Left renal cortex interstitium (tissue), 4 donors: ENCODE measurements around the gene RDH12. TPM values are rescaled to one million over a fixed set of nuclear protein-coding genes. Genes with fewer than 3 reads are reported as not detected.
"Not testable (repeated sequence)": the region's sequence is repeated elsewhere in the genome, so short reads cannot be mapped to it uniquely, and the experiment has no call there.

Experiments used
- DNase-seq, 4 donors: peaks; one replicate each; pipeline ENCODE4 v3.0.0-alpha.2; 2013; ENCODE audit warnings: low read depth in 4 of 4, low spot score in 2 of 4, missing footprints in 1 of 4
- polyA plus RNA-seq, 4 donors: library from polyadenylated mRNA; unstranded; fragments of 120-200 nt; gene quantifications; one replicate each; pipeline ENCODE4 v1.2.1, GENCODE V29; 2013; ENCODE audit not compliant: insufficient read length in 4 of 4

The RDH12 gene
- 1 to 10 TPM in 1 of 4 donors, under 1 TPM in 3; 0.46 to 1.1 (median 0.62) TPM for polyA plus RNA-seq

DNA sequence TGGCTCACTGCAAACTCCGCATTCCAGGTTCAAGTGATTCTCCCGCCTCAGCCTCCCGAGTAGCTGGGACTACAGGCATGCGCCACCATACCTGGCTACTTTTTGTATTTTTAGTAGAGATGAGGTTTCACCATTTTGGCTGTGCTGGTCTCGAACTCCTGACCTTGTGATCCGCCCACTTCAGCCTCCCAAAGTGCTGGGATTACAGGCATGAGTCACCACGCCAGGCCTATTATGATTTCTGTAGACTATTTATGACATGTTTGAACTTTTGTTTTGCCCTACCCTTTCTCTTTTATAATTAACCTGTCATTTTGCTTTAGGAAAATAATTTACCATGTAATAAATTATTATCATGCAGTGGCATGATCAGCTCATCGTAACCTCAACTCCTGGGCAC is at the start of gene RDH12:
Gene RDH12, plus strand, starts transcription at position 395 of the 400 bp plus-strand sequence. CDS start 20,757 bp downstream, outside the sequence.
- not testable (repeated sequence) for DNase-seq

DNA sequence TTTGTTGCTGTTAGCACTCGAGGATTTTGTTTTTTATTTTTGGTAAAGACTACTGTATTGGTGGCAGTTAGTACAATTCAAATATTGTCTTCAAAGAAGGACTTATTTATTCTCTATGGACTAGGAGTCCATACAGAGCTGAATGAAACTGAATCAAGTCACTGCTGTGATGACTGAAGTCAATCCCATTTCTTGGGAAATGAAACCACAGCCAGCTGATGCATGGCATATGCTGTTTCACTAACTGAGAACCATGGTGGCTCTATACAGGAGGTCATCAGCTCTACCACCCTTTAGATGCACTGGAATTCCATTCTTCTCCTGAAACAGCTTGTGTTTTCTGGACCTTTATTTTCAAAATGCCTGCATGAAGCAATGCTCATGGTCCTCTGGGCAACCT is 49.5 kb upstream of the RDH12 start:
- no peak for DNase-seq

DNA sequence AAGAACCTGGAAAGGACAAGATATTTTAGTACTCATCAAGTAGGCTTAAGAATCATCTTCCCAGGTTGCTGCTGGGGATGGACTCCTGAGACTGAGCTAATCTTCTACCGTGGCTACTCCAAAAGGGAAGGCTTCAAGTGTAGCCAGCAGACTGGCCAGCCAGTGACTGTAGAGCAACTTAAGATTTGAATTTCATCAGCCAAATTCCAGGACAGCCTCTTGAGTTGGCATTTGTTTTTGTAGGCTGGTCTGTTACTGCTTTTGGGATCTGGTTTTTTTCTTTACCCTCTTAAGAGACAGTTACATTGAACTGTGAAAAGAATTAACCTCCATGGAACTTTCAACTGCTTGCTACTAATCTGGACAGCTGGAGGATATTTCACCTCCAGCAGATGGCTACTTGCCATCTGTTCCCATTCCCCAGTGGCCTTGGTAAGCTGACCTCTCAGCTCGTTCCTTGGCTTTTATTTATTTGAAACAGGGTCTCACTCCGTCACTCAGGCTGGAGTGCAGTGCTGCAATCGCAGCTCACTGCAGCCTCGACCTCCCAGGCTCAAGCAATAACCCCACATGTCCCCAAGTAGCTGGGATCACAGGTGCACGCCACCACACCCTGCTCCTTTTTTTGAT is 47.9 kb upstream of the RDH12 start:
- DNase-seq = no peak

DNA sequence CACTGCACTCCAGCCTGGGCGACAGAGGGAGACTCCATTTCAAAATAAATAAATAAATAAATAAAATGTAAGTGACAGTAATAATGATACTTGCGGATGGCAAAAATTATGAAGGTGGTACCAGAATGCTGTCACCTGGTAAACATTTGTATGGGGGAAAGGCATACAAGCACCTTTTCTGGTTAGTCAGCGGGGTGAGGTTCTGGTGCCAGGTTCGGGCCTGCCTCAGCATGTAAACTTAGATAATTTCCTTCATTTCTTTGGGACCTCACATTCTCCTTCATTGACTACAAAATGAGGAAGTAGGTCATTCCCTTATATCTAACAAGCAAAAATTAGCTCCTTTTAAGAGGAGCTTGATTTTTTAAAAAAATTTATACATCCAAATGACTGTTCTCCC is 38.1 kb upstream of the RDH12 start:
- no peak for DNase-seq

DNA sequence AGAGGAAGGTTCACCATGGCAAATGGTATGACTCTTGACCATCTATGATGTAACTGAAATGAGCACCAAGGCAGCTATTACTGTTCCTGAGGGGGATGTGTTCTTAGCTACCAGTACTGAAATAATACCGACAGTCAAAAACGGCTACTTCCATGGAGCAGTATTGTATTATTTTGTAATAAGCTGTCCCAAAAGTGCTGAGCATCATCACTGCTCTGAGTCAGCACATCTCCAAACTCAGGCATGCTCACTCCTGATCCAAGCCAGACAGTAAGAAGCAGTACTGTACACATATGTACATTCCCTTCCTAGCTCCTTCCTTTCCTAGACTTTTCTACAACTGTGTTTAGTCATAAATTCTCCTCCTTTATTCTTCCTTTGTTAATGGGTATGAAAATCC is 35.8 kb upstream of the RDH12 start:
- DNase-seq = no peak

DNA sequence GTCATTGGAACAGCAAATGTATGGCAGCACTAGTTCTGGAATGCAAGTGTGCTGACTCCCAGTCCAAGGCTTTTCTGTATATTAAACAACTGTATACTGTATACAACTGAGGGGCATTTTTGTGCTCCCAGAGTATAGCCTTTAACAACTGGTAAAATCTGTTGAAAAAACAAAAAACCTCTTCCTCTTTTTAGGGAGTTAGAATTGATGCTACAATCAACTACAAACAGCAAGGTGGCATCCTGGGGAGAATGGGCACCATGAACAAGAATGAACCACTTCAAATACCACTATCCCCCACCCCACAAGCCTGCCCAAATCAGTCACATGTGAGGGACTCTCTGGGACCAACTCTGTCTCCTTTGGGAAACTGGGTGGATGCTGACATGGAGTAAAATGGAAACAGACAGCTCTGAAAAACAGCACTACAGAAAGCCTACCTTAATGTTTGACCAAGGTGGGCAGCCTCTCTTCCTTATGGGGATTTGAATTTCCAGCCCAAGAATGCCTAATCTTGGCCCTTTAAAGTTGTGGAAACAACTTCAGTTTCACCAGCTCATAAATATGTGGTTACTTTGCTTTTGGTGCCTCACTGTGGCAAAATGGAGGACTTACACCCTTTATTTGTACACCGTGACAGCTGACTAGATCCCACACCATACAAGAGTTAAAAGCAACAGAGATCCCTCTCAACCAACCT is 34.8 kb upstream of the RDH12 start:
- DNase-seq = peak in 1 of 4 donors; percentile 52

DNA sequence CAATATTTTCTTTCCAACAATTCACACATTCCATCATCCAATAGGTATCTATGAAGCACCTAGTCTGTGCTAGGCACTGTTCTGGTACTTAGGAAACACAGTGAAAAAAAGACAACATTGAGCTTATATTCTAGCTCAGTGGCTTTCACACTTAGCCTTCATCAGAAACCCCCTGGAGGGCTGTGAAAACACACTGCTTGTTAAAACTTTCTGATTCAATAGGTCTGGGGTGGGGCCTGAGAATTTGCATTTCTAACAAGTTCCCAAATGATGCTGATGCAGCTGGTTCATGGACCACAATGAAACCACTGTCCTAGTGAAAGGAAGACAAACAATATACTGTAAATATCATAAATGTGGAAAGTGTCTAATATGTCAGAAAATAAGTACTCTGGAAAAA is 33.1 kb upstream of the RDH12 start:
- DNase-seq = no peak

DNA sequence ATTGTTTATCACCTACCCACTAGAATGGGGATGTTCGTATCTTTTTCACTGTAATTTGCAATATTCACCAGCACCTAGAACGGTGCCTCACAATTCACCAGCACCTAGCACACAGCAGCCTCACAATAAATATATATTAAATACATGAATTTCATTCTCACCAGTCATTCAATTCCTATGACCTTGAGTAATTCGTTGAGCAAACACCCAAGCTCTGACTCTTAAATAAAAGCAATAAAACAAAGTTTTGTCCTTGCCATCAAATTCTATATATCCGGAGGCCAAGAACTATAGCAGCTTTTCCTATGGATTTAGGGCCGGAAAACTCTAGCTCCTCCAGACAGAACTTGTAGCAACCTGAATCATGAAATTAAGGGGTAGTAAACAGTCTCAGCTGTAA is 28.2 kb upstream of the RDH12 start:
- no peak for DNase-seq

DNA sequence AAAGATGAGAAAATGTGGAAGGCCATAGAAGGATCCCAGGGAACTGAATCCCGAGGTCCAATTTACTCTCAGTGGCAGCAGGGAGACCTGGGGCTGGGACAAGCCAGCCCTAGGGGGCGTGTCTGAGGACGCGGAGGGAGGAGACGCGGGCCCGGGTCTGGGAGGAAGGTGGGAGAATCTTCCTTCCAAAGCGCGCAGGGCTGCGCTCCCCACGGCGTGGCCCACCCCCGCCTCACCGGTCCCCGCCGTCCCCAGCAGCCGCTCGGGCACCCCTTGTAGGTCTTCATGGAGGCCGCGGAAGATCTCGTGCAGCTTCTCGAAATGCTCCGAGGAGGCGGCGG is 27.6 kb upstream of the RDH12 start:
- DNase-seq = peak in 3 of 4 donors; percentile 45 to 70 (median 54)

DNA sequence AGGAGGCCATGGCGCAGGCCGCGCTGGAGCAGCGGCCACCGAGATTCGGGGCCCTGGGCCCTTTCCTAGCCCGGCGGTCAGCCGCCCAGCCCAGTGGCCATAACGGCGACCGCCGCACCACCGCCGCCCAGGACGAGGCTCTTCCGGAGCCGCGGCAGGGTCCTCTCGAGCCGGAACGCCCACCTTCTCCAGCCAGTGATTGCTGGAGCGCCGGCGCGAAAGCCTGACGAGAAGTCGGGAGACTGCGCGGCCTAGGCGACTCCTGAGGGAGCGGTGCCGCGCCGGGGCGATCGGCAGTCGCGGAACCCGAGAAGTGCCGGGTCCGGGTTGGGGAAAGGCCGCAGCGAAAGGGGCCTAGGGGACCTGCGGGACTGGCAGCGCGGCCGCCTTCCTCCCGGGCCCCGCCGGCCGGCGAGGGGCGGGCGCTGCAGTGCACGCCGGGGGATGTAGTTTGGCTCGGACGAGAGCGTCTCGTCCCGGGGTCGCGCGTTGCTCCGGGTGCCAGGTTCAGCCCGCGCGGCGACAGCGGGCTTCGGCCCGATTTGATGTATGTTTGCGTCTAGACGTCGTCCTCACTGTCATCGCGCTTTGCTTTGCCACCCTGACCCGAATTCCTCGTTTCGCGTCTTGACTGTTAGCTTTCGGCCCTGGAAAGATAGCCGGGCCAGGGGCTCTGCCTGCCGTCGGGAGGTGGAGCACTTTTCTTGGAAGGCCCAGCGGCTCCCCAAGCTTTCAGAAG is 27.0 kb upstream of the RDH12 start, which contains the start of gene VTI1B:
Gene VTI1B, minus strand, starts transcription at position 153 of the 739 bp plus-strand sequence. Its CDS starts 143 bp downstream, at position 10.
- peak; percentile 80 to 91 (median 84) for DNase-seq

DNA sequence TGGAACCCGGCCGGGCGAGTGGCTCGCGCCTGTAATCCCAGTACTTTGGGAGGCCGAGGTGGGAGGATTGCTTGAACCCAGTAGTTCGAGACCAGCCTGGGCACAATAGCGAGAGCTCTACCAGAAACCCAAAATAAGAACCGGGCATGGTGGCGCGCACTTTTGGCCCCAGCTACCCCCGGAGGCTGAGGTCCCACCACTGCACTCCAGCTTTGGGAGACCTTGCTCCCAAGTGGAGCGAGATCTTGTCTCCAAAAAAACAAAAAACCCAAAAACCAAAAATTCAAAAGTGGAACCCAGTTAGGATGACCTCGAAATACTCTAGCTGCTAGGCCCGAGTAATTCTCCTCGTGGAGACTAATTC is 26.5 kb upstream of the RDH12 start:
- no peak for DNase-seq

DNA sequence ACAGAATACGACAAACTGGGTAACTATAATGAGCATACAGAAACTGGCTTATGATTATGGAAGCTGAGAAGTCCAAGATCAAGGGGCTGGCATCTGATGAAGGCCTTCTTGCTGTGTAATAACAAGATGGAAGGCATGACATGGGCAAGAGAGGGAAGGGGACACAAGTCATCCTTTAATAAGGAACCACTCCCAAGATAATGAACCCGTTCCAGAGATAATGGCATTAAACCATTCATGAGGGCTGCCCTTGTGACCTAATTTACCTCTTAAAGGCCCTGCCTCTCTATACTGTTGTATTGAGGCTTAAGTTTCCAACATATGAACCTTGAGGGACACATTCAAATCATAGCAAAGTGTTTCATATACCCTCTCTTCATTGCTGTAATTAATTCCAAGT is 22.7 kb upstream of the RDH12 start:
- no peak for DNase-seq

DNA sequence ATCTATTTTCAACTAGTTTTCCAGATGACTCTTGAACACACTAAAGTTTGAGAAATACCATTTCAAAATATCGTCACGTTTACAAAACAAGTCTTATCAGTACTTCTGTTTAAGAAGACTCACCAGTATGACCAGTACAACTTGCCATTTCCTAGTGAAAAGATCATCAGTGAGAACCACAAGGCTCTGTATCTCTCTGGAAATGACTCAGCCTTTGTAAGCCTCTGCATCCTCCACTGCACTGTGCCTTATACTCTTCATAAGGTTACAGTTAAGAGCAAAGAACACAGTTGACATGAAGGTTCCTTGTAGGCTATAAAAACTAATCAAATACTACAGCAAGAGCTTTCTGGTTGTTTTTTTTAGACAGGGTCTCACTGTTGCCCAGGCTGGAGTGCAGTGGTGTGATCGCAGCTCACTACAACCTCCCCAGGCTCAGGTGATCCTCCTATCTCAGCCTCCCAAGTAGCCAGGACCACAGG is 21.5 kb upstream of the RDH12 start:
- DNase-seq = no peak

DNA sequence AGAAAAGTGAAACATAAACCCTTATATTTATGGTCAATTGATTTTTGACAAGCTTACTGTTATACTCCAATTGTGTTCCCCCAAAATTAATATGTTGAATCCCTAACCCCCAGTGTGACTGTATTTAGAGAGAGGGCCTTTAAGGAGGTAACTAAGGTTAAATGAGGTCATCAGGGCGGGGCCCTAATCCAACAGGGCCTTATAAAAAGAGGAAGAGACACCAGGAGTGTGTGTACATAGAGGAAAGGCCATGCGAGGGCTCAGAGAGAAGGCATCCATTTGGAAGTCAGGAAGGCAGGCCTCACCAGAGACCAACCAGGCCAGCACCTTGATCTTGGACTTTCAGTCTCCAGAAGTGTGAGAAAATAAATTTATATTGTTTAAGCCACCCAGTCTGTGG is 20.7 kb upstream of the RDH12 start:
- DNase-seq = no peak

DNA sequence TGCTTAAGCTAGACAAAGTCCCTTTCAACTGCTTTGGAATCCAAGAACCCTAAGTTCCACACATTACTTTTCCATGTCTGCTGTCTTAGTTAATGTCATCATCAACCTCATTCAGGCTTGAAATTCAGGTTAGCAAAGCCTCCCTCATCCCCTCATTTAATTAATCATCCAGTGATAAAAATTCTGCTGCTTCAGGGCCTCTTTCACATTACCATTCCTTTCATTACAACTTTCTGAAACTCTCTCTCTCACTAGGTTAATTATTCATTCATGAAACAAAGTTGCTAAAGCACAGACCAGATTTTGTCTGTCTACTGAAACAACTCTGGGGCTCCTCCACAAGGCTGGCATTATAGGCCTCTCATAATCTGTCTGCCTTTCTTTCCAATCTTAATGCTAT is 17.8 kb upstream of the RDH12 start:
- DNase-seq = no peak

DNA sequence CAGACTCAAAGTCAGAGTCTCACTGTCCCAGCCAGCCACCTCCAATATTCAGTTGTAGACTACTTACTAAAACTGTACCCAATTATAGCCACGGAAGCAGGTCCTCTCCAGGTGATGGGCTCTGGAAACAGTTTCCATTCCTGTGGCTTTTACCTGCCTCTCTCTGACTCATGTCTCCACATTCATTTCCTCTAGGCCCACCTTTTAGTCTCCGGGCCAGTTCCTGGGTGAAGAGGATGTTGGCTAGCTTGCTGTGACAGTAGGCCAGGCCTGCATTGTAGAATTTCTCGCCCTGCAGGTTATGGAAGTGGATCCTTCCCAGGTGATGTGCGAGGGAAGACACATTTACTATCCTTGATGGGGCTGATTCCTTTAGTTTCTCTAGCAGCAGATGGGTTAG is 11.7 kb upstream of the RDH12 start:
- no peak for DNase-seq

DNA sequence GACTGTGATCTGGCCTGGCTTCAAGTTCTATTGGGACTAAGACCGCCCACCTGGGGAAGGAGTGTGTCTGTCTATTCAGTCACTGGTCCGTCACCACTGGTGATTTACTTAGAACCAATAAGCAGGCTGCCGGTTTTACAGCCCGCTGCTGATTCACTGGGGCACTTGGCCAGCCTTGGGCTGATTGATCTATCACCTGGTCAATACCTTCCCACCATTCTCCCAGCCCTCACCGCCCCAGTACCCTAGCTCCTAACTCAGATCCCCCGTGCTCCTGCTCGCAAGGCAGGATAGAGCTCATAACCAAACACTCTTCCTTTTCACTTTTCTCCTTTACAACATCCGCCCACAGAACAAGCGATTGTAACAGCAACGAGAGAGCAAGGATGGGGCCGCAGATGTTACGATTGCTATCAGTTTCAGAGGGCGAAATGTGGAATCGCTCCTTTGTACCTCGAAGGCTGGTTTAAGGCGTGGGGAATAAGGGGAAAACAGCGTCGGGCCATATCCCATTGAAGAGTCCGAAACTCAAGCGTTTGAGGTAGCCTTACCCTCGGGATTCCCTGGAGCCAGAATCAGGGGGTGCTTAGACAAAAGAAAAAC is 6.8 kb upstream of the RDH12 start:
- peak in 3 of 4 donors; percentile 26 to 63 (median 54) for DNase-seq

DNA sequence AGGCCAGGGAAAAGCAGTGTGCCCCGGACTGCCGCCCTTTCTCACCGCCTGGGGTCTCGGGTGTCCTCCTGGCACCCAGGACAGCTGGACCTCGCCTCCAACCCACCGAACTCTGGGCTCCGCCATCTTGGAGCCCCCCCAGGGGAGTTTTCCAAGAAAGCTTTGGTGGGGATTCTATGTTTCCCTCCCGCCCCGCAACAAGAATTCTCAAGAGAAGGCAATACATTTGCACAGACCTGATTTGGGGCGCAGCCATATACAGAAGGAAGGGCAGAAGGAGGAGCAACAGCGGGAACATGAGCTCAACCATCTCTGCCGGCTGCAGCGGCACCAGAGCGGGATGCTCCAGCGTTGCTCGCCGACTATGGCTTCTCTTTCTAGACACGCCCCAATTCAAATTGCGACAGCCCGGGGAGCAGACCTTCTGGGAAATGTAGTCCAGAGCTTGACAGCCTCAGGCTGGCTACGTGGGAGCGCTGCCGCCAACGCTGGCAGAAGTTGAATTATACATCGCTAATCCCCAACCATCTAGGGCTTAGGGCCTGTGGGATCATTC is 6.2 kb upstream of the RDH12 start, which contains the start of gene RDH11:
Gene RDH11, minus strand, starts transcription at position 371 of the 556 bp plus-strand sequence. Its CDS starts 61 bp downstream, at position 310.
- peak; percentile 65 to 85 (median 80) for DNase-seq

DNA sequence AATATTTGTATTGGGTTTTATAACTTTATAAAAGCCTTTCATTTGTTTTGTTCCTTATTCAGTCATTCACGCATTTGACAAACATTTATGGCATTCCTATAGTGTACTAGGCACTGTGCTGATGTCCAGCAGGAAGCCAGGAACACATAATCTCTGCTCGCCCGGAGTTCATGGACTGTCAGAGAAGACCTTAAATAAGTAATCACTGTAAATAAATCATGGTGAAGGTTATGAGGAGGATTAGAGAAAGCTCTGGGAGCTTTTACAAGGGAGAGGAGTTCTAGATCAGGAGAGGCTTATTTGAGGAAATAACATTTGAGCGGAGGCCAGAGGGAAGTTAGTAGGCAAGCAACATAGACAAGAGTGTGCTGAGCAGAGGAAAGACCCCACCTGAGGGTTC is 4.7 kb upstream of the RDH12 start:
- DNase-seq = no peak

DNA sequence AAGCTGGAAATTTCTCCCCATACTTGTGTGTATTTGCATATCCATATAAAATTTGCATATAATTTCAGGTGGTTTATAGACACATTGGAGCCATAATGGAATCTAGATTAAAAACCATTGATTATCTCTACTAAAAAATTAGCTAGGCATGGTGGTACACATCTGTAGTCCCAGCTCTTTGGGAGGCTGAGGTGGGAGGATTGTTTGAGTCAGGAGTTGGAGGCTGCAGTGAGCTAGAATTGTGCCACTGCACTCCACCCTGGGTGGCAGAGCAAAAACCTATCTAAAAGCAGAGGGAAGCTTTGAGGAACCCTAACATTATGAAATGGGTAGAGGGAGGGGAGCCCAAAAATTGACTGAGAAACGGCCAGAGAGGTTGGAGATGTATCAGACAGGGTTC is 3.5 kb upstream of the RDH12 start:
- no peak for DNase-seq

DNA sequence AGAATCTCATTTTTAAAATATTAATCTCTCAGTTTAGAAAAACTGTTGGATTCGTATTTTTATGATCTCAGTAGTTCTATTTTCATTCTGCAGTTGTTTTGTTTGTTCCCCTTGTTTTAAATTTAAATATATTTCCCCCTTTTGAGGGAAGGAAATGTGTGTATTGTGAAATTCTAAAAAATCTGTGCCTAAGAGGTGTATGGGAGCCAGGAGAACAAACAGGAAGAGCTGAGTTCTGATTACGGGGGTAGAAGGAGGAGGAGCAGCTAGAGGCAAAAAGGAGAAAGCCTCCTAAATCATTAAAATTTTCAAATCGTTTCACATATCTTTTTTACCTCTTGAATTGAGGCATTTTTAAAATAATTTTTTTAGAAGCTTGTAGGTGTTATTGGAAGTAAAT is 2.3 kb downstream of the RDH12 start:
- DNase-seq = no peak
